HG03354 (cell line): Measurements from ENCODE around the gene TCF25.

Experiments used
- ATAC-seq: cut with Tn5 transposase; IDR thresholded peaks from one replicate; pipeline ENCODE4 v1.9.1; 2021; ENCODE audit warnings: mild to moderate bottlenecking; ENCODE audit not compliant: unreplicated experiment, poor library complexity, severe bottlenecking

TCF25 gene

DNA sequence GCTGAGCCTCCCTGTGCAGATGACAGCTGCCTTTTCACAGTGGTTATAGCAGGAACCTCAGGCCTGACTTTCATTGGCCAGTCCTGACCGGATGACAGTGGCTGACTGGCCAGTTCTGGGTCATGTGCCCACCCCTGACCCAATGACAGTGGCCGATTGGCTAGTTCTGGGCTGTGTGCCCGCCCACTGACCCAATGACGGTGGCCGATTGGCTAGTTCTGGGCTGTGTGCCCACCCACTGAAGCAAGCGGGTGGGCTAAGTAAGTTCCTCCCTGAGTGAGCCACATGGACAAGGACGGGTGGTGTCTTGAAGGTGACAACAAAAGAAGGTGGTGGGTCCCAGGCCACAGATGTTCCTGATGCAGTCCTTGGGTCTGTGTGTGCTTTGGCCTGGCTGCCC lies 84.7 kb downstream of the TCF25 start:
- ATAC-seq, result no peak

DNA sequence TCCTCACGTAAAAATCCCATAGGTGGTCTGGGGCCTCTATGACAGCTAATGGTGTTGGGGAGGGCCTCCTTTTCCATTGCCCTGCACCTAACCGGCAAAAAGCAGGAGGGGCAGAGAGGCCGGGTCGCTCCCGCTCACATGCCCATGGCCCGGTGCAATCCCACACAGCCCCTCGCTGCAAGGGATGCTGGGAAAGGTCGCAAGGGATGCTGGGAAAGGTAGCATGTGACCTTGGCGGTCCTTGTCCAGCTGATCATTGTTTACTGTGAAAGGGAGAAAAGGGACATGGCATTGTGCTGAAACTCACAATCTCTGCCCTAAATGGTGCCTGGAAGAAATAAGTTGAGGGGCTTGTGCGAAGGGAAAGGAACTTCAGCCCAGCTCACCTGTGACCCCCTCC lies 85.2 kb downstream of the TCF25 start:
- no peak for ATAC-seq

DNA sequence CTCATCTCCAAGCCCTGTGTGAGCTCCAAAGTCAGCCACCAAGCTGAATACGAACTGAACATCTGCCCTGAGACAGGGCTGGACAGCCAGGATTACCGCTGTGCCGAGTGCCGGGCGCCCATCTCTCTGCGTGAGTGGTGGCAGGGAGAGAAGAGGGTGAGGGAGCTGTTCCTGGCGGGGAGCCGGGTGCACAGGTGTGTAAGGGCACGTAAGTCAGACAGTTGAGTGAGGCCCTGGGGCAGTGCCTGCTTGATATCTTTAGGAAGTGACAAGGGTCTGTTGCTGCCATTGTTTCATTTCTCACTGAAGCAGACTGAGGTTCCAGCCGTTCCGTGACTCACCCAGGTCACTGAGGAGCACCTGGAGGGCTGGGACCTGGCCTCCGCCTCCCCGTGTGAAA lies 87.6 kb downstream of the TCF25 start:
- ATAC-seq, result no peak
